HepG2 (cell line): ENCODE results near the gene MCU.

Source experiments
- MAZ ChIP-seq, 2 experiments: sonication (generic) in 1 of 2; formaldehyde crosslinking in 1 of 2; IDR thresholded peaks; 2 replicates each; pipeline versions ENCODE4 v1.5.0 to v1.6.1; 2012 to 2020; ENCODE audit warnings: low read depth in 2 of 2, mild to moderate bottlenecking in 2 of 2, borderline replicate concordance in 1 of 2, improper control_type of control experiment in 1 of 2, low read length in 1 of 2, missing genetic modification reagents in 1 of 2, moderate library complexity in 1 of 2
- PAX8 ChIP-seq: sonication (generic); formaldehyde crosslinking; IDR thresholded peaks from 2 replicates; pipeline ENCODE4 v1.8.0; 2022; ENCODE audit warnings: mild to moderate bottlenecking, missing genetic modification reagents, borderline replicate concordance
- POLR2AphosphoS5 ChIP-seq: IDR thresholded peaks from 2 replicates; pipeline ENCODE4 v1.6.1; 2012; ENCODE audit warnings: low read depth, low read length
- ZNF501 ChIP-seq: sonication (generic); formaldehyde crosslinking; IDR thresholded peaks from 2 replicates; pipeline ENCODE4 v1.5.1; 2020; ENCODE audit warnings: mild to moderate bottlenecking, moderate library complexity, missing genetic modification reagents

DNA sequence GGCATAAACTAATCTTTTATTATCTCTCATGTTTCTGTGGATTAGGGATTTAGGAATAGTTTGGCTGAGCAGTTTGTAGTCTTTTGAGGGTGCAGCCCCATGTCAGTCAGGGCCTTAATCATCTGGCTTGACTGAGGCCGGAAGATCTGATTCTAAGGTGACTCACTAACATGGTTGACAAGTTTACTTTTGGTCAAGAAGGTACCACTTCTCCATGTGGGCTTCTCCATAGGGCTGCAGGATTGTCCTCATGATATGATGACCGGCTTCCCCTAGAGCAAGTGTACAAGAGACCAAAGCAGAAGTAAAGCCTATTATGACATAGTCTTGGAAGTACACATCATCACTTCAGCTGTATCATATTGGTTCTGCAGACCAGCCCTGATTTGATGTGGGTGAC is 155.7 kb downstream of the MCU start:
- TF ChIP-seq PAX8 (no peak), MAZ (IDR thresholded peaks at IDR 0.05; ENCODE audit: borderline replicate concordance, low read depth, low read length) (no peak), MAZ (CRISPR knock-in tag; IDR thresholded peaks at IDR 0.05; ENCODE audit: low read depth) (no peak), ZNF501 (CRISPR knock-in tag) (no peak), POLR2AphosphoS5 (no peak)
